ENCODE results near the gene RICTOR.

The RICTOR gene

GRCh38 chr5:38968665-38969064, 105.5 kb downstream of the RICTOR start:
- Histone ChIP-seq H2AFZ (ENCODE audit: low read depth, low read length, severe bottlenecking) (no peak overlapping the region), H4K20me1 (ENCODE audit: low read depth, low read length) (0 out of 2 replicates have a peak, but pooled peaks cover 1% of the 10 kb centered on the region), H3K36me3 (ENCODE audit: low read length) (peaks cover 10% of the 10 kb centered on the region; the same call in 1 of the 2 replicates), H3F3A (ENCODE audit: insufficient read depth) (no peaks in the 10 kb centered on the region), H3K9me2 (replicated peaks; ENCODE audit: insufficient read depth, low read length) (no peaks in the 10 kb centered on the region), H3K27ac (ENCODE audit: low read depth, low read length) (no peak overlapping the region), H3K9me3 (ENCODE audit: insufficient read depth, low read length) (no peaks in the 10 kb centered on the region), H3K4me2 (ENCODE audit: low read depth, low read length, poor library complexity, severe bottlenecking) (no peak overlapping the region), H3K79me2 (ENCODE audit: insufficient read depth, low read length) (no peaks in the 10 kb centered on the region), H3K9ac (ENCODE audit: low read length) (no peak overlapping the region), H3K4me3 (ENCODE audit: insufficient read depth, low read length, poor library complexity, severe bottlenecking) (no peak overlapping the region), H3K27me3 (ENCODE audit: low read length) (no peaks in the 10 kb centered on the region)
- no peak for TF ChIP-seq CTCF (IDR thresholded peaks at IDR 0.05; ENCODE audit: insufficient read depth, low read length, poor library complexity, severe bottlenecking)
- no peak for TF ChIP-seq EZH2phosphoT487 (conservative IDR thresholded peaks at IDR 0.05; ENCODE audit: low read length)

- no peak overlapping the region for H3K4me2 ChIP-seq (ENCODE audit: low read depth, low read length, poor library complexity, severe bottlenecking)
- no peaks in the 10 kb centered on the region for H3K79me2 ChIP-seq (ENCODE audit: insufficient read depth, low read length)
- H3K27me3 ChIP-seq (ENCODE audit: low read length) = no peaks in the 10 kb centered on the region
- no peak for TF ChIP-seq CTCF (IDR thresholded peaks at IDR 0.05; ENCODE audit: insufficient read depth, low read length, poor library complexity, severe bottlenecking)
- no peak for TF ChIP-seq EZH2phosphoT487 (conservative IDR thresholded peaks at IDR 0.05; ENCODE audit: low read length)
- H3K4me3 ChIP-seq (ENCODE audit: insufficient read depth, low read length, poor library complexity, severe bottlenecking) = no peak overlapping the region
- H4K20me1 ChIP-seq (ENCODE audit: low read depth, low read length) = 0 out of 2 replicates have a peak, but pooled peaks cover 3% of the 10 kb centered on the region
- no peak overlapping the region for H3K27ac ChIP-seq (ENCODE audit: low read depth, low read length)
- H2AFZ ChIP-seq (ENCODE audit: low read depth, low read length, severe bottlenecking) = no peak overlapping the region
- H3K9ac ChIP-seq (ENCODE audit: low read length) = no peak overlapping the region
- no peaks in the 10 kb centered on the region for H3F3A ChIP-seq (ENCODE audit: insufficient read depth)
- H3K9me3 ChIP-seq (ENCODE audit: insufficient read depth, low read length) = no peaks in the 10 kb centered on the region
- H3K9me2 ChIP-seq (replicated peaks; ENCODE audit: insufficient read depth, low read length) = no peaks in the 10 kb centered on the region
- peaks cover 63% of the 10 kb centered on the region for H3K36me3 ChIP-seq (ENCODE audit: low read length)
Measured at GRCh38 chr5:38961691-38962090, 112.5 kb downstream of the RICTOR start.

- Histone ChIP-seq H3K9ac (ENCODE audit: low read length) (no peak overlapping the region), H2AFZ (ENCODE audit: low read depth, low read length, severe bottlenecking) (no peak overlapping the region), H3K79me2 (ENCODE audit: insufficient read depth, low read length) (no peaks in the 10 kb centered on the region), H3K9me2 (replicated peaks; ENCODE audit: insufficient read depth, low read length) (no peaks in the 10 kb centered on the region), H3K4me3 (ENCODE audit: insufficient read depth, low read length, poor library complexity, severe bottlenecking) (no peak overlapping the region), H3K36me3 (ENCODE audit: low read length) (peaks cover 68% of the 10 kb centered on the region), H3K27me3 (ENCODE audit: low read length) (no peaks in the 10 kb centered on the region), H3K4me2 (ENCODE audit: low read depth, low read length, poor library complexity, severe bottlenecking) (no peak overlapping the region), H3K9me3 (ENCODE audit: insufficient read depth, low read length) (no peaks in the 10 kb centered on the region), H3K27ac (ENCODE audit: low read depth, low read length) (no peak overlapping the region), H4K20me1 (ENCODE audit: low read depth, low read length) (no peaks in the 10 kb centered on the region), H3F3A (ENCODE audit: insufficient read depth) (no peaks in the 10 kb centered on the region)
- TF ChIP-seq CTCF (IDR thresholded peaks at IDR 0.05; ENCODE audit: insufficient read depth, low read length, poor library complexity, severe bottlenecking) (no peak), EZH2phosphoT487 (conservative IDR thresholded peaks at IDR 0.05; ENCODE audit: low read length) (no peak)
Measured at GRCh38 chr5:38953426-38954012, 120.7 kb downstream of the RICTOR start.

Data from SU-DHL-6 (cell line).